Osteocyte (in vitro differentiated cells): ENCODE data around the gene FKBP8. TPM values are rescaled to one million over a fixed set of nuclear protein-coding genes. Genes with fewer than 3 reads are reported as not detected.

Experiments
- DNase-seq: peaks from one replicate; pipeline ENCODE4 v3.0.0; 2021; ENCODE audit warnings: mixed read lengths; ENCODE audit not compliant: unreplicated experiment; ENCODE audit errors: extremely low spot score
- H3K27ac Mint-ChIP-seq: one replicate; pipeline ENCODE4 v1.8.0; 2021; ENCODE audit warnings: mild to moderate bottlenecking, mixed read lengths; ENCODE audit not compliant: unreplicated experiment
- H3K27me3 Mint-ChIP-seq: one replicate; pipeline ENCODE4 v1.8.0; 2021; ENCODE audit warnings: mixed read lengths; ENCODE audit not compliant: unreplicated experiment
- H3K36me3 Mint-ChIP-seq: one replicate; pipeline ENCODE4 v1.8.0; 2021; ENCODE audit warnings: mixed read lengths; ENCODE audit not compliant: unreplicated experiment
- H3K4me1 Mint-ChIP-seq: one replicate; pipeline ENCODE4 v1.8.0; 2021; ENCODE audit warnings: mixed read lengths; ENCODE audit not compliant: unreplicated experiment
- H3K4me3 Mint-ChIP-seq: one replicate; pipeline ENCODE4 v1.8.0; 2021; ENCODE audit warnings: mild to moderate bottlenecking, moderate library complexity, mixed read lengths; ENCODE audit not compliant: unreplicated experiment
- H3K9me3 Mint-ChIP-seq: one replicate; pipeline ENCODE4 v1.8.0; 2021; ENCODE audit warnings: mixed read lengths; ENCODE audit not compliant: unreplicated experiment
- total RNA-seq: library from RNA; stranded (reverse); gene quantifications from 2 replicates; pipeline ENCODE4 v1.2.1, GENCODE V29; 2021
- TF ChIP-seq, protein P1 (sequence below): fragments of 200-600 bp; sonication (generic); IDR thresholded peaks from 2 replicates; pipeline ENCODE4 v1.5.0; 2021; ENCODE audit warnings: antibody characterized with exemption, mild to moderate bottlenecking, moderate library complexity

FKBP8 gene
- total RNA-seq, 1 donor from 2014 or later: 242 TPM

DNA sequence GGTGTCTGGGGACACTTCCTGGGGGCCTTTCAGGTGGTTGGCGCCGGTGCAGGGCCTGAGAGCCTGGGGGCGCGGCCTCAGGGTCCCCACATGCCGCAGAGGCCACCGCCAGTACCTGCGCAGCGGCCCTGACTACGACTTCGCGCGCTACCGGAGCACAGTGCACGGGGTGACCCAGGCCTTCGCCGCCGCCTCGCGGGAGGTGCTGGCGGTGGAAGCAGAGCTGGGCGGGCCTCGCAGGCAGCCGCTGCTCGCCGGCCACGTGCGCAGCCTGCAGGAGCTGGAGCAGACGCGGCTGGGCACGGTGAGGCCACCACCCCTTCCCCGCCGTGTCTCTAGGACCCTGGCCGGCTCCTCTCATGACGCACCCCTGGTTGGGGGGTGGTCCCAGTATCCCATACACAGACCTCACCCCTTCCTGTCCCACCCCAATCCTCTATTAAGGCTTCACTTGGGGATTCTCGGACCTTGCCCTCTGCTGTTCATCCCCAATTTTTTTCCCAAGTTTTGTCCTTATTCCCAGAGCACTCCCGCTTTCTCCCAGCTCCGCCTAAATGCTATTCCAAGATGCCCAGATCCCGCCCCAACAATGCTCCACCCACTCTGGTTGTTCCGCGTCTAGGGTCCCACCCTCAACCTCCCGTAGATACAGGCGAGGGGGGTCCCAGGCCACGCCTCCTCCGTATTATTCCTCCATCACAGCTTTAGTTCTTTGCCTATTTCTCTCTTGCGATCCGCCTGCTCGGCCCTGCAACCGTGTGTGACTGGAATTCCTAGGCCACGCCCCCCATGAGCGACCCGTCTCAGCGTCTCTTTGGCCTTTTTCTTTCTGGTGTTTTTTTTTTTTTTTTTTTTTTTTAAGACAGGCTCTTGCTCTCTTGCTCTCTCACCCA is 46.3 kb upstream of the FKBP8 start:
- no peak for DNase-seq
- TF ChIP-seq, protein P1, sequence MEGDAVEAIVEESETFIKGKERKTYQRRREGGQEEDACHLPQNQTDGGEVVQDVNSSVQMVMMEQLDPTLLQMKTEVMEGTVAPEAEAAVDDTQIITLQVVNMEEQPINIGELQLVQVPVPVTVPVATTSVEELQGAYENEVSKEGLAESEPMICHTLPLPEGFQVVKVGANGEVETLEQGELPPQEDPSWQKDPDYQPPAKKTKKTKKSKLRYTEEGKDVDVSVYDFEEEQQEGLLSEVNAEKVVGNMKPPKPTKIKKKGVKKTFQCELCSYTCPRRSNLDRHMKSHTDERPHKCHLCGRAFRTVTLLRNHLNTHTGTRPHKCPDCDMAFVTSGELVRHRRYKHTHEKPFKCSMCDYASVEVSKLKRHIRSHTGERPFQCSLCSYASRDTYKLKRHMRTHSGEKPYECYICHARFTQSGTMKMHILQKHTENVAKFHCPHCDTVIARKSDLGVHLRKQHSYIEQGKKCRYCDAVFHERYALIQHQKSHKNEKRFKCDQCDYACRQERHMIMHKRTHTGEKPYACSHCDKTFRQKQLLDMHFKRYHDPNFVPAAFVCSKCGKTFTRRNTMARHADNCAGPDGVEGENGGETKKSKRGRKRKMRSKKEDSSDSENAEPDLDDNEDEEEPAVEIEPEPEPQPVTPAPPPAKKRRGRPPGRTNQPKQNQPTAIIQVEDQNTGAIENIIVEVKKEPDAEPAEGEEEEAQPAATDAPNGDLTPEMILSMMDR: peak; percentile 1
- Mint-ChIP-seq H3K4me1 (peaks cover 18% of the 10 kb centered on the region), H3K4me3 (peak overlapping the region; percentile 79), H3K27ac (peak overlapping the region; percentile 74), H3K36me3 (peaks cover 1% of the 10 kb centered on the region), H3K9me3 (no peaks in the 10 kb centered on the region), H3K27me3 (no peaks in the 10 kb centered on the region)

DNA sequence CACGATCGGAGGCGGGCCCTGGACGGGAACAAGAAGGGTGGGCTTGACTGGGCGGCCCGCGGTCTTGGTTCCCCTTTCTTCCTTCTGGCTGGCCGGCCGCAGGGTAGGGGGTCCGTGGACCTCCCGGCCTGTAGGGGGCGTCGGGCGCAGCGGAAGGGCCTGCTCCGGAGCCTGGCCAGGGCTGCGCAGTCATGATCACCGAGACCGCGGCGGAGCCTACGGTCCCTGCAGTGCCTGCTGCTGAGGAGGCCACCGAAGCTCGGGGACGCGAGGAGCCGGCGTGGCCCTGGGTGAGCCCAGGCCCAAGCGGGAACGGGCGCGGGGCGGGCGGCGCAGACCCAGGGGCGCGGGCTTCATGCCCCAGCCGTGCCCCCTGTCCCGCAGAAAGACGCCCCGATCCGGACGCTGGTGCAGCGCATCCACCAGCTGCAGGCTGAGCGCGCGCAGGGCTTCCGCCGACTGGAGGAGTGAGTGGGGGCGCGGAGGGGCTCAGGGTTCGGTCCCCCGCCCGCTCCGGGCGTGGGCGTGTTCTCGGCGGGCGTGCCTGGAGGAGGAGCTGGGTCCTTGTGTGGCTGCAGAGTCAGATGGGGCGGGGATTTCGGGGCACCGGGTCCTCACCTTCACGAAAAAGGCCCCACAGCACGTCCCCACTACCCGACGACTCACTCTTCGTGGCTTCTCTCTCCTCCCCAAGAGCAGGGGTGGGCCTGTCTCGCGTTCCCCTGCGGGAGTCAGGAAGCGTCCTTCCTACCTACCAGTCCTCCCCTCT is 45.4 kb upstream of the FKBP8 start, which contains the start of gene REX1BD:
REX1BD (plus strand) TSS at position 188 of the 769 bp plus-strand sequence; CDS start at position 192, 4 bp downstream.
- DNase-seq: peak; percentile 94
- Mint-ChIP-seq H3K27me3 (no peaks in the 10 kb centered on the region), H3K27ac (peak within 1 kb of the TSS; percentile 74), H3K9me3 (no peaks in the 10 kb centered on the region), H3K36me3 (peaks cover 1% of the 10 kb centered on the region), H3K4me1 (peaks cover 16% of the 10 kb centered on the region), H3K4me3 (peak within 1 kb of the TSS; percentile 79)
- TF ChIP-seq, protein P1: peak; percentile 95

DNA sequence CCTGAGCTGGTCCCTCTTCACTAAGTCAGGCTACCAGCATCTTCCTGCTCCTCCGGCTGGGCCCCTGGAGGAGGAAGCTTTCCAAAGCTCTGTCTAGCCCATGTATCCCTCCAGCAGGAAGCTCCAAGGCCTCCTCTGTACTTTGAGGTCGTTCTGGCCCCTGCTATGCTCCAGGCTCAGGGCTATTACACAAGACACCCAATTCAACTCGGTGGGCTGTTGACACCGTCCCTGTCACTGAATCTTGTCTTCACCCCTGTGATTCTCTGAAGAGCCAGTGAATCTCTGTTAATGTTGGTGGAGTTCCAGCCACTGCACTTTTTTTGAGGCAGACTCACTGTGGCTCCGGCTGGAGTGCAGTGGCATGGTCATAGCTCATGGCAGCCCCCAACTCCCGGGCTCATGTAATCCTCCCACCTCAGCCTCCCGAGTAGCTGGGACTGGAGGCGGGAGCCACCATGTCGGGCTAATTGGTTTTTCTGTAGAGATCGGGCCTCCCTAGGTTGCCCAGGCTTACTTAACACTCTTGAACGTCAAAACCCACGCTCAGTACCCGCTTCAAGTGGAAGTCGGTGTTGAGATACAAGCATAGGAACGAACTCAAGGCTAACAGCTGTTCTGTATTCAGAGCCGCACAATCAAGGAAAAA is 44.7 kb upstream of the FKBP8 start:
- peaks cover 1% of the 10 kb centered on the region for H3K36me3 Mint-ChIP-seq
- no peak for DNase-seq
- H3K4me1 Mint-ChIP-seq: peaks cover 16% of the 10 kb centered on the region
- TF ChIP-seq, protein P1: no peak
- peak overlapping the region; percentile 64 for H3K27ac Mint-ChIP-seq
- peak overlapping the region; percentile 79 for H3K4me3 Mint-ChIP-seq
- H3K9me3 Mint-ChIP-seq: no peaks in the 10 kb centered on the region
- no peaks in the 10 kb centered on the region for H3K27me3 Mint-ChIP-seq

DNA sequence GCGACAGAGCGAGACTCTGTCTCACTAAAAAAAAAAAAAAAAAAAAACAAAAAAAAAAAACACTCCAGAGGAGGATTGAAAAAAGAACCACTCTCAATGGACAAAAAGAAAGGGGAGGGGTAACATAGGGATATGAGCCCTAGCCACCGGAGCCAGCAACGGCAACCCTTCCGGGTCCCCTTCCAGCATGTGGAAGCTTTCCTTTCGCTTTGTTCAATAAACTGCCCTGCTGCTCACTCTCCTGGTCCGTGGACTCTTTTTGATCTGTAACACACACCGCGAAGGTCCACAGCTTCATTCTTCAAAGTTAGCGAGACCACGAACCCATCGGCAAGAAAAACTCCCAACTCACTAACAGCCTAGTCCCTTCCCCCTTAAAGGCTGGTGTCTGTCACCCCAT is 44.2 kb upstream of the FKBP8 start:
- DNase-seq: no peak
- Mint-ChIP-seq H3K4me3 (no peak overlapping the region), H3K4me1 (peaks cover 16% of the 10 kb centered on the region), H3K27me3 (peaks cover 2% of the 10 kb centered on the region), H3K27ac (no peak overlapping the region), H3K9me3 (no peaks in the 10 kb centered on the region), H3K36me3 (peaks cover 1% of the 10 kb centered on the region)
- TF ChIP-seq, protein P1: no peak
